Measurements from ENCODE around the gene MYO1B.

DNA sequence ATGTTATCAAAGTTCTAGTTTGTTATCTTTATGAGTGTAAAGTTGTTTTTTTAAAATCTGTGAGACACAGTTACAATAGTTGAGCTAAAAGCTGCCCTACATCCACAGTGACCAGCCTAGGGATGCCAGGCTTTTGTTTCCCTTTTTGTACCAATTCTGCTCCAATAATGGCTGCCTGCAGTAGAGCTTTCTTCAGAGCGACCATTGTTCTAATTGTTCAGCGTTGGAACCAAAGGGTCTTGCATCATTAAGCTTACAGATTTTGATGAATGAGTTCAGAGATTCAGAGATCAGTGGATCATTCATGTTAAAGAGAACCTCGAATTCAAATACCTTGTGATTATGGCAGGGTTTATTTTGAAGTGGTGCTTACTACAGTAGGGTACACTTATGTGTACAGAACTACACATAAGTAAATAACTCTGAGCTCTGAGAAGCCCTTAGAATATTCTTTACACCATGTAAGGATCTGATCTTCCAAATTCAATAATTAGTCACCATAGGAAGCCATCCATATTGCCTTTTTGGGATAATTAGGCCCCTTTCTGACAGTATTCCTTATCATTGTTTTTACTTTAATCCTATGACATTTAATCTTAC, 157.9 kb downstream of the MYO1B start:
- TF ChIP-seq EZH2 (IDR thresholded peaks at IDR 0.05; ENCODE audit: insufficient read depth, poor library complexity, severe bottlenecking) (no peak), EZH2phosphoT487 (IDR thresholded peaks at IDR 0.05; ENCODE audit: insufficient read depth, low read depth) (no peak)

Data from GM23248 (cell line).